WTC11 (cell line): ENCODE results near the gene CAGE1. TPM values are rescaled to one million over a fixed set of nuclear protein-coding genes. Genes with fewer than 3 reads are reported as not detected.
"Not testable (repeated sequence)": the region's sequence is repeated elsewhere in the genome, so short reads cannot be mapped to it uniquely, and the experiment has no call there.

Experiments used
- ATAC-seq: fragments of 200-7000 bp; cut with Tn5 transposase; 2 replicates; pipeline ENCODE4 v1.10.0; 2021; ENCODE audit warnings: mild to moderate bottlenecking, moderate library complexity
- CTCF ChIA-PET: fragments of 300-600 bp; sonication (Branson Sonifier 250); formaldehyde crosslinking; loops from one replicate; lab custom pipeline; 2021; ENCODE audit warnings: antibody characterized with exemption; lab: Charles Lee
- POLR2A ChIA-PET: fragments of 350-600 bp; sonication (Branson Sonifier 250); formaldehyde crosslinking; loops from one replicate; lab custom pipeline; 2021; ENCODE audit warnings: antibody characterized with exemption; lab: Charles Lee
- DNase-seq: peaks from one replicate; pipeline ENCODE4 v3.0.0; 2021; ENCODE audit warnings: low spot score
- H3K27ac Mint-ChIP-seq: 2 replicates; pipeline ENCODE4 v1.8.0; 2021; ENCODE audit warnings: mixed read lengths
- H3K27me3 Mint-ChIP-seq: 2 replicates; pipeline ENCODE4 v1.8.0; 2021; ENCODE audit warnings: low read depth, mild to moderate bottlenecking, moderate library complexity, mixed read lengths
- H3K36me3 Mint-ChIP-seq: 2 replicates; pipeline ENCODE4 v1.8.0; 2021; ENCODE audit warnings: mixed read lengths
- H3K4me1 Mint-ChIP-seq: 2 replicates; pipeline ENCODE4 v1.8.0; 2022; ENCODE audit warnings: mixed read lengths
- H3K4me3 Mint-ChIP-seq: 2 replicates; pipeline ENCODE4 v1.8.0; 2021; ENCODE audit warnings: mild to moderate bottlenecking, moderate library complexity, mixed read lengths
- H3K9me3 Mint-ChIP-seq: 2 replicates; pipeline ENCODE4 v1.8.0; 2021; ENCODE audit warnings: mixed read lengths
- ATF1 ChIP-seq: sonication (generic); formaldehyde crosslinking; IDR thresholded peaks from 2 replicates; pipeline ENCODE4 v1.8.1; 2023; ENCODE audit warnings: mild to moderate bottlenecking, moderate library complexity, missing genetic modification reagents
- CTCF ChIP-seq: fragments of 200-600 bp; IDR thresholded peaks from 2 replicates; pipeline ENCODE4 v1.8.0; 2022; ENCODE audit warnings: antibody characterized with exemption
- IRF2 ChIP-seq: sonication (generic); formaldehyde crosslinking; IDR thresholded peaks from 2 replicates; pipeline ENCODE4 v1.8.0; 2022; ENCODE audit warnings: low read depth, missing genetic modification reagents, borderline replicate concordance
- MAX ChIP-seq: sonication (generic); formaldehyde crosslinking; IDR thresholded peaks from 2 replicates; pipeline ENCODE4 v1.8.0; 2022; ENCODE audit warnings: mild to moderate bottlenecking, missing genetic modification reagents
- NFE2L1 ChIP-seq: sonication (generic); formaldehyde crosslinking; IDR thresholded peaks from 2 replicates; pipeline ENCODE4 v1.8.1; 2023; ENCODE audit warnings: missing genetic modification reagents
- NFYB ChIP-seq: sonication (generic); formaldehyde crosslinking; conservative IDR thresholded peaks from 2 replicates; pipeline ENCODE4 v1.8.0; 2022; ENCODE audit warnings: low read depth, missing genetic modification reagents
- ZNF281 ChIP-seq: sonication (generic); formaldehyde crosslinking; IDR thresholded peaks from 2 replicates; pipeline ENCODE4 v1.8.0; 2023; ENCODE audit warnings: mild to moderate bottlenecking, missing genetic modification reagents
- ZNF423 ChIP-seq: fragments of 250-450 bp; sonication (Bioruptor Pico); IDR thresholded peaks from 2 replicates; pipeline ENCODE4 v2.1.2; 2022; ENCODE audit warnings: mild to moderate bottlenecking, moderate library complexity
- total RNA-seq: library from RNA; stranded (reverse); gene quantifications from 3 replicates; pipeline ENCODE4 v1.2.3, GENCODE V29; 2021
- TF ChIP-seq, protein P1 (sequence below): fragments of 250-450 bp; sonication (Bioruptor Pico); IDR thresholded peaks from 2 replicates; pipeline ENCODE4 v1.8.0; 2021; ENCODE audit warnings: mild to moderate bottlenecking
- TF ChIP-seq, protein P2 (sequence below): fragments of 250-450 bp; sonication (Bioruptor Pico); IDR thresholded peaks from 2 replicates; pipeline ENCODE4 v1.9.0; 2021; ENCODE audit warnings: mild to moderate bottlenecking, borderline replicate concordance

The CAGE1 gene
- total RNA-seq, 1 experiment from 2014 or later, result 0.07 TPM

DNA sequence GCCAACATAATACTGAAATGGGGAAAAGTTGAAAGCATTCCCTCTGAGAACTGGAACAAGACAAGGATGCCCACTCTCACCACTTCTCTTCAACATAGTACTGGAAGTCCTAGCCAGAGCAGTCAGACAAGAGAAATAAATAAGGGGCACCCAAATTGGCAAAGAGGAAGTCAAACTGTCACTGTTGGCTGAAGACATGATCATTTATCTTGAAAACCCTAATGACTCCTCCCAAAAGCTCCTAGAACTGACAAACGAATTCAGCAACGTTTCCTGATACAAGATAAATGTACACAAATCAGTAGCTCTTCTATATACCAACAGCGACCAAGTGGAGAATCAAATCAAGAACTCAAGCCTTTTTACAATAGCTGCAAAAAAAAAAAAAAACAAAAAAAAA lies 37.6 kb downstream of the CAGE1 start:
- CTCF ChIA-PET, result interaction anchor here (0.6 kb wide), 1 partner anchor 176 kb away, joined by 6 read pairs; no protein-coding TSS in a partner anchor
- H3K27me3 Mint-ChIP-seq, H3K36me3 Mint-ChIP-seq, ATAC-seq, H3K9me3 Mint-ChIP-seq, H3K4me3 Mint-ChIP-seq, DNase-seq, H3K27ac Mint-ChIP-seq: not testable (repeated sequence)
- POLR2A ChIA-PET, result interaction anchor here (0.6 kb wide), 1 partner anchor 1738 kb away, joined by 3 read pairs; no protein-coding TSS in a partner anchor
- peaks cover 14% of the 10 kb centered on the region for H3K4me1 Mint-ChIP-seq

DNA sequence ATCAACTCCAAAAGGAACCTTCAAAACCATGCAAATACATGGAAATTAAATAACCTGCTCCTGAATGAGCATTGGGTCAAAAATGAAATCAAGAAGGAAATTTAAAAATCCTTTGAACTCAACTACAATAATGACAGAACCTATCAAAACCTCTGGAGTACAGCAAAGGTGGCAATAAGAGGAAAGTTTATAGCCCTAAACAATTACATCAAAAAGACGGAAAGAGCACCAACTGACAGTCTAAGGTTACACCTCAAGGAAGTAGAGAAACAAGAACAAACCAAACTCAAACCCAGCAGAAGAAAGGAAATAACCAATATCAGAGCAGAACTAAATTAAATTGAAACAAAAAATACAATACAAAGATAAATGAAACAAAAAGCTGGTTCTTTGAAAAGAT lies 39.0 kb downstream of the CAGE1 start:
- H3K27me3 Mint-ChIP-seq, ATAC-seq: not testable (repeated sequence)
- H3K4me1 Mint-ChIP-seq, result peaks cover 14% of the 10 kb centered on the region

DNA sequence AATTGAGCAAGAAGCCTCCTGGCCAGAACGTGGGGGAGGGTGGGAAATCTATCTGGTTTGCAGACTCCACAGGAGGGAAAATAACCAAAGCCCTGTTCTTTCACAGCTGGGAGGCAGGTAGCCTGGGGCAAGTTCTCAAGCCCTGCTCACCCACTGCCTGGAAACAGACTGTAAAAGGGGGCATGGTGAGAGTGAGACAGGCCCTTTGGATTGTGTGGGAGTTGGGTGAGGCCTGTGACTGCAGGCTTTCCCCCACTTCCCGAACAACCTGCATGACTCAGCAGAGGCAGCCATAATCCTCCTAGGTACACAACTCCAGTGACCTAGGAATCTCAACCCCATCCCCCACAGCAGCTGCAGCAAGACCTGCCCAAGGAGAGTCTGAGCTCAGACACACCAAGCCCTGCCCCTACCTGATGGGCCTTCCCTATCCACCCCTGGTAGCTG lies 42.0 kb downstream of the CAGE1 start:
- Mint-ChIP-seq H3K9me3 (peaks cover 12% of the 10 kb centered on the region), H3K4me1 (peaks cover 14% of the 10 kb centered on the region), H3K27ac (peak overlapping the region; percentile 47; the same call in 1 of the 2 replicates)
- not testable (repeated sequence) for H3K4me3 Mint-ChIP-seq, H3K27me3 Mint-ChIP-seq, H3K36me3 Mint-ChIP-seq
- ATAC-seq (peak; percentile 71), DNase-seq (peak; percentile 26)
- CTCF ChIA-PET, result interaction anchor here (0.8 to 0.9 kb wide), 2 partner anchors 8 kb away, joined by 5 read pairs; no protein-coding TSS in a partner anchor
- POLR2A ChIA-PET, result interaction anchor here (1.3 kb wide), 2 partner anchors 11 to 42 kb away, joined by 3 to 4 read pairs; partner anchors contain the start of genes CAGE1 and RIOK1
- peak; percentile 34; the same call in 1 of the 2 replicates for TF ChIP-seq ZNF281
- TF ChIP-seq ZNF423, result peak; percentile 59; the same call in 1 of the 2 replicates
- TF ChIP-seq NFE2L1 (CRISPR knock-in tag), result peak; percentile 97
- TF ChIP-seq MAX (CRISPR knock-in tag), result peak; percentile 31; the same call in 1 of the 2 replicates
- TF ChIP-seq, protein P1, sequence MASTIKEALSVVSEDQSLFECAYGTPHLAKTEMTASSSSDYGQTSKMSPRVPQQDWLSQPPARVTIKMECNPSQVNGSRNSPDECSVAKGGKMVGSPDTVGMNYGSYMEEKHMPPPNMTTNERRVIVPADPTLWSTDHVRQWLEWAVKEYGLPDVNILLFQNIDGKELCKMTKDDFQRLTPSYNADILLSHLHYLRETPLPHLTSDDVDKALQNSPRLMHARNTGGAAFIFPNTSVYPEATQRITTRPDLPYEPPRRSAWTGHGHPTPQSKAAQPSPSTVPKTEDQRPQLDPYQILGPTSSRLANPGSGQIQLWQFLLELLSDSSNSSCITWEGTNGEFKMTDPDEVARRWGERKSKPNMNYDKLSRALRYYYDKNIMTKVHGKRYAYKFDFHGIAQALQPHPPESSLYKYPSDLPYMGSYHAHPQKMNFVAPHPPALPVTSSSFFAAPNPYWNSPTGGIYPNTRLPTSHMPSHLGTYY (CRISPR knock-in tag), result 0 out of 2 replicates have a peak, but pooled peaks have one; percentile 57

More for the DNA sequence above, 39.0 kb downstream of the CAGE1 start:
- H3K36me3 Mint-ChIP-seq, DNase-seq, POLR2A ChIA-PET, H3K9me3 Mint-ChIP-seq, H3K4me3 Mint-ChIP-seq, CTCF ChIA-PET, H3K27ac Mint-ChIP-seq: not testable (repeated sequence)

- H3K36me3 Mint-ChIP-seq, H3K27me3 Mint-ChIP-seq, H3K4me3 Mint-ChIP-seq, ATAC-seq, H3K27ac Mint-ChIP-seq, DNase-seq: not testable (repeated sequence)
- peaks cover 12% of the 10 kb centered on the region for H3K9me3 Mint-ChIP-seq
- H3K4me1 Mint-ChIP-seq, result peaks cover 14% of the 10 kb centered on the region
- POLR2A ChIA-PET, result interaction anchor here (1.3 kb wide), 1 partner anchor 32 kb away, joined by 3 read pairs; the partner anchor contains the start of gene SSR1
- CTCF ChIA-PET, result interaction anchor here (1.0 kb wide), 1 partner anchor 45 kb away, joined by 3 read pairs; the partner anchor contains the start of genes CAGE1 and RIOK1
- peak; percentile 53 for TF ChIP-seq NFYB (CRISPR knock-in tag)
Observed at GRCh38 chr6:7344773-7345450, 44.6 kb downstream of the CAGE1 start.

- Mint-ChIP-seq H3K27me3 (no peaks in the 10 kb centered on the region), H3K9me3 (peaks cover 9% of the 10 kb centered on the region), H3K27ac (no peak overlapping the region), H3K36me3 (0 out of 2 replicates have a peak, but pooled peaks cover 5% of the 10 kb centered on the region), H3K4me3 (no peak overlapping the region), H3K4me1 (peaks cover 16% of the 10 kb centered on the region)
- DNase-seq (no peak), ATAC-seq (no peak)
- POLR2A ChIA-PET, result no interaction called here
- CTCF ChIA-PET, result no interaction called here
- no peak for TF ChIP-seq ATF1 (CRISPR knock-in tag)
- TF ChIP-seq CTCF, result no peak
- TF ChIP-seq IRF2, result no peak
- TF ChIP-seq, protein P2, sequence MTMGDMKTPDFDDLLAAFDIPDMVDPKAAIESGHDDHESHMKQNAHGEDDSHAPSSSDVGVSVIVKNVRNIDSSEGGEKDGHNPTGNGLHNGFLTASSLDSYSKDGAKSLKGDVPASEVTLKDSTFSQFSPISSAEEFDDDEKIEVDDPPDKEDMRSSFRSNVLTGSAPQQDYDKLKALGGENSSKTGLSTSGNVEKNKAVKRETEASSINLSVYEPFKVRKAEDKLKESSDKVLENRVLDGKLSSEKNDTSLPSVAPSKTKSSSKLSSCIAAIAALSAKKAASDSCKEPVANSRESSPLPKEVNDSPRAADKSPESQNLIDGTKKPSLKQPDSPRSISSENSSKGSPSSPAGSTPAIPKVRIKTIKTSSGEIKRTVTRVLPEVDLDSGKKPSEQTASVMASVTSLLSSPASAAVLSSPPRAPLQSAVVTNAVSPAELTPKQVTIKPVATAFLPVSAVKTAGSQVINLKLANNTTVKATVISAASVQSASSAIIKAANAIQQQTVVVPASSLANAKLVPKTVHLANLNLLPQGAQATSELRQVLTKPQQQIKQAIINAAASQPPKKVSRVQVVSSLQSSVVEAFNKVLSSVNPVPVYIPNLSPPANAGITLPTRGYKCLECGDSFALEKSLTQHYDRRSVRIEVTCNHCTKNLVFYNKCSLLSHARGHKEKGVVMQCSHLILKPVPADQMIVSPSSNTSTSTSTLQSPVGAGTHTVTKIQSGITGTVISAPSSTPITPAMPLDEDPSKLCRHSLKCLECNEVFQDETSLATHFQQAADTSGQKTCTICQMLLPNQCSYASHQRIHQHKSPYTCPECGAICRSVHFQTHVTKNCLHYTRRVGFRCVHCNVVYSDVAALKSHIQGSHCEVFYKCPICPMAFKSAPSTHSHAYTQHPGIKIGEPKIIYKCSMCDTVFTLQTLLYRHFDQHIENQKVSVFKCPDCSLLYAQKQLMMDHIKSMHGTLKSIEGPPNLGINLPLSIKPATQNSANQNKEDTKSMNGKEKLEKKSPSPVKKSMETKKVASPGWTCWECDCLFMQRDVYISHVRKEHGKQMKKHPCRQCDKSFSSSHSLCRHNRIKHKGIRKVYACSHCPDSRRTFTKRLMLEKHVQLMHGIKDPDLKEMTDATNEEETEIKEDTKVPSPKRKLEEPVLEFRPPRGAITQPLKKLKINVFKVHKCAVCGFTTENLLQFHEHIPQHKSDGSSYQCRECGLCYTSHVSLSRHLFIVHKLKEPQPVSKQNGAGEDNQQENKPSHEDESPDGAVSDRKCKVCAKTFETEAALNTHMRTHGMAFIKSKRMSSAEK, result no peak
Observed at GRCh38 chr6:7343546-7344475, 45.7 kb downstream of the CAGE1 start.
